Posterior cingulate gyrus (tissue), 11 donors: ENCODE data around the gene ARHGAP42.
"Not testable (repeated sequence)": the region's sequence is repeated elsewhere in the genome, so short reads cannot be mapped to it uniquely, and the experiment has no call there.

Experiments used
- DNase-seq, 10 donors: peaks; one replicate each; pipeline versions ENCODE4 v3.0.0 to v3.0.0-alpha.2; 2020 to 2021; ENCODE audit warnings: mixed read lengths in 3 of 10
- intact Hi-C: fragments of 100-400 bp; cut with DNase I; formaldehyde crosslinking; loops from one replicate; pipeline ENCODE4 v1.15.1; 2023

ARHGAP42 gene

GRCh38 chr11:100895449-100895848, 208.4 kb downstream of the ARHGAP42 start:
- intact Hi-C loops: no loop called here
- DNase-seq: no peak

DNA sequence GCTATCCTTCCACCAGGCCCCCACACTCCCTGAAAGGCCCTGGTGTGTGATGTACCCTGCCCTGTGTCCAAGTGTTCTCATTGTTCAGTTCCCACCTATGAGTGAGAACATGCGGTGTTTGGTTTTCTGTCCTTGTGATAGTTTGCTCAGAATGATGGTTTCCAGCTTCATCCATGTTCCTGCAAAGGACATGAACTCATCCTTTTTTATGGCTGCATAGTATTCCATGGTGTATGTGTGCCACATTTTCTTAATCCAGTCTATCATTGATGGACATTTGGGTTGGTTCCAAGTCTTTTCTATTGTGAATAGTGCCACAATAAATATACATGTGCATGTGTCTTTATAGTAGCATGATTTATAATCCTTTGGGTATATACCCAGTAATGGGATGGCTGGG, 208.9 kb downstream of the ARHGAP42 start:
- DNase-seq, intact Hi-C loops: not testable (repeated sequence)

DNA sequence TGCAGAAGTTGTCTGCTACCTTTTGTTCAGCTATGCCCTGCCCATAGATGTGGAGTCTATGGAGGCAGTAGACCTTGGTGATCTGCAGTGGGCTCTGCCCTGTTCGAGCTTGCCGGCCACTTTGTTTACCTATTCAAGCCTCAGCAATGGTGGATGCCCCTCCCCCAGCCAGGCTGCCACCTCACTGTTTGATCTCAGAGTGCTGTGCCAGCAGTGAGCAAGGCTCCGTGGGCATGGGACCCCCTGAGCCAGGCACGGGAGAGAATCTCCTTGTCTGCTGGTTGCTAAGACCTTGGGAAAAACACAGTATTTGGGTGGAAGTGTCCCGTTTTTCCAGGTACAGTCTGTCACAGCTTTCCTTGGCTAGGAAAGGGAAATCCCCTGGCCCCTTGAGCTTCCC, 214.4 kb downstream of the ARHGAP42 start:
- intact Hi-C loops: not testable (repeated sequence)
- DNase-seq: peak in 2 of 10 donors; percentile 60 to 69

- intact Hi-C loops: no loop called here
- peak in 1 of 10 donors; percentile 48 for DNase-seq
Measured at GRCh38 chr11:100902454-100903141, 215.5 kb downstream of the ARHGAP42 start.

- intact Hi-C loops: no loop called here
- DNase-seq: no peak
Measured at GRCh38 chr11:100903284-100903683, 216.2 kb downstream of the ARHGAP42 start.

GRCh38 chr11:100905684-100906083, 218.6 kb downstream of the ARHGAP42 start:
- DNase-seq: peak in 2 of 10 donors; percentile 45 to 67
- intact Hi-C loops: no loop called here

- no peak for DNase-seq
- intact Hi-C loops: no loop called here
Measured at GRCh38 chr11:100908746-100909145, 221.7 kb downstream of the ARHGAP42 start.

DNA sequence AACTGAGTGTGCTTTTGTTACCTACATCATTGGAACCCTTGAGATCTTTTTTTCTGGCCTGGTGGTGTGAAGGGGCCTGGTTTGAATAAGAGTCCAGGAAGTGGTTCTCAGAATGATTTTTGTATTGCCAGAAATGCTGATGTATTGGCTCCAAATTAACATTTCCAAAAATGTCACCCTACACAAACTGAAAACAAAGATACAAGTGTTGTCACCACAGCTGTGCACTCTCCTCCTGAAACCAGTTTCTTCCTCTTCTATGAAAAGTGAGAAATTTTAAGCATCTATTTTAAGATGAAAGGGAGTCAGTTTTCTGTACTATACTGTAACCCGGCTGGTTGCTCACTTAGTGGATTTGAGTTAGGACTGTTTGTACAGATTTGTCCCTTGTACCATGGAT, 223.7 kb downstream of the ARHGAP42 start:
- intact Hi-C loops: no loop called here
- DNase-seq: no peak

DNA sequence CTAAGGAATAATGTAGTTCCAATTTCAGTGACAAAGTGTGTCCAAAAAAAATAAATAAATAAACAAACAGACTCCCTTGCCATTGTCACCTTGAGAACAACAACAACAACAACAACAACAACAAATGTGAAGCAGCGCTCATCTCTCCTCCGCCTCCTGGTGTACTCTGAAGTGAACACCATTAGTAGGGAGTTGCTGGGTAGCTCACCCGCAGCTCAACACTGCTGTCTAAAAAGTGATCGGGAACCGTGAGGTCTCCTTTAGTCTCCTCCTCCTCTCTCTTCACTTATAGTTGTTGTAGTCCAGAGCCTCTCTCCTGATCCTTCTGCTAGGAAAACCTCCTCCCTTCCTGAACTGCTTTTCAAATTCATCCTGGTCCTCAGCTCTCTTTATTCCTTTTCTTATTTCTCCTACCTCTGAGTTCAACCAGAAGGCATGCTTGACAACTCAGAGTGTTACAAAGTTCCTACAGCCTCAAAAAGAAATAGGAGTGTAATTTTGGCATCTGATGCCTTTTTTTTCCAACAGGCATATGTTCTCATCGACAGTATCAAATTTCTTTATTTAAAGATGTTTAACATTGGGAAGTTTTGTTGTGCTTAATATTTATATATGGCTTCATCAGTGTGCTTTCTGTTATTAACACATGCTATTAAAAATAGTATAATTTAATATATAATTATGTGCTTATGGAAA, 227.5 kb downstream of the ARHGAP42 start:
- intact Hi-C loops: no loop called here
- DNase-seq: no peak

DNA sequence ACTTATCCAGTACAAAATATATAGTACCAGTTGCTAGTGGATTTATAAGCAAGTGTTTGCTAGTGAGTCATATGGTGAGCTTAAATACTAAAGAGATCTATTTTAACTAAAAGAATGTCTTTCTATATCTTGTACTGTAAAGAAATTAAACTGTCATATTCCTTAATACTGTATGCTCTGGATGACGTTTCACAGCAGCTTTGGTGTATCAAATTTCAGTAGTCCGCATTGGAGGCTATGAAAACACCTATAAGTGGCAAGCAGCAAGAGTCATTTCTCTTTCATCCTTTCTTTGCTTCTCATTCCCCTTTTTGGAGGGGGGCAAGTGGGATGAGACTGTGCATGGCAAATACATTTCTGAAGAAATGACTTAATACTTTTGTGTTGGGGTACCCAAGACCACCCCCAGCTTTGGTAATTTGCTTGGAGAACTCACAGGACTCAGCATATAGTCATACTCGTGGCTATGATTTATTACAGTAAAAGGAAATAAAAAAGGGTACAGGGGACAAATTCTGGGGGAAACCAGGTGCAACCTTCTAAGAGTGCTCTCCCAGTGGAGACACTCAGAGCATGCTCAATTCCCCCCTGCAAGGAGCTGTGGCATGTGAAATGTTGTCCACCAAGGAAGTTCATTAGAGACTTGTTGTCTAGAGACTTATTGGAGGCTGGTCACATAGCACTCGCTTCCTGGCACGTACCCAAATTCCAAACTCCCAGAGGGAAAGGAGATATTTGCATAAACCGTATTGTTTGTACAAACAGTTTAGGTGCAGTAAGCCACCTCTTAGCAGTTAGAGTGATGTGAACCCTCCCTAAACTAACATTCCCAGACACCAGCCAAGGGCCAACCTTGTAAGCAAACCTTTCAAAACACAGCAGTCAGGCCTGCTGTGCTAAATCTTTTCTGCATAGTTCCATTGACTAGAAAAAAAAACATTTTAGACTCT, 231.7 kb downstream of the ARHGAP42 start:
- DNase-seq: peak in 1 of 10 donors; percentile 63
- intact Hi-C loops: no loop called here

GRCh38 chr11:100920593-100920992, 233.5 kb downstream of the ARHGAP42 start:
- DNase-seq: no peak
- intact Hi-C loops: no loop called here

GRCh38 chr11:100922121-100922520, 235.0 kb downstream of the ARHGAP42 start:
- DNase-seq: no peak
- intact Hi-C loops: no loop called here

GRCh38 chr11:100923555-100923954, 236.5 kb downstream of the ARHGAP42 start:
- DNase-seq: no peak
- intact Hi-C loops: no loop called here

DNA sequence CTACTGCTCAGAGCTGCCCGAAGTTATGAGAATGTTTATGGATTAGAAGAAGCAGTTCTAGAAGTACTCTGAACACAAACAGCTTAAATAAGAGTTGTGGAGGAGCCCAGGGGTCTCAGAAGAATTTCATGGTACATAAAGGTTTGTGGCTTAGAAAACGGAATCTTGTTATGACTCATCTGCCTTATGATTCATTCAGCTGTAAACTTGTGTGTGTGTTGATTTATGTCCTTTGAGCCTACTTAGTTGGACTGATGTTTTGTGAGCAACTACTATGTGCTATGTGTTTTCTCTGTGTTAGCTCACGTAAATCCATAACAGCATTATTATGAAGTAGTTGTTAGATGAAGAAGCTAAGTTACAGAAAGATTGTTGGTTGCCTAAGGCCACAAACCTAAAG, 238.8 kb downstream of the ARHGAP42 start:
- intact Hi-C loops: no loop called here
- DNase-seq: no peak

- intact Hi-C loops: no loop called here
- no peak for DNase-seq
Measured at GRCh38 chr11:100927579-100927978, 240.5 kb downstream of the ARHGAP42 start.

DNA sequence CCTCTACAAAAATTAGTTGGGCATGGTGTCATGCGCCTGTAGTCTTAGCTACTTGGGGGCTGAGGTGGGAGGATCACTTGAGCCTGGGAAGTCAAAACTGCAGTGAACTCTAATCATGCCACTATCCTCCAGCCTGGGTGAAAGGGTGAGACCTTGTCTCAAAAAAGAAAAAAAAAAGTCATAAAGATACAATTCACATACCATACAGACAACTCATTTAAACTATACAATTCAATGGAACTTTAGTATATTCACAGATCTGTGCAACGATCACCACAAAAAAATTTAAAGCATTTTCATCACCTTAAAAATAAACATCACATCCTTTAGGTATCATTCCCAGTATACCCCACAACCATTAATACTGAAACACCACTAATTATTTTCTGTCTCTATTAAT, 241.3 kb downstream of the ARHGAP42 start:
- intact Hi-C loops: no loop called here
- no peak for DNase-seq

GRCh38 chr11:100929377-100929776, 242.3 kb downstream of the ARHGAP42 start:
- no peak for DNase-seq
- intact Hi-C loops: no loop called here

DNA sequence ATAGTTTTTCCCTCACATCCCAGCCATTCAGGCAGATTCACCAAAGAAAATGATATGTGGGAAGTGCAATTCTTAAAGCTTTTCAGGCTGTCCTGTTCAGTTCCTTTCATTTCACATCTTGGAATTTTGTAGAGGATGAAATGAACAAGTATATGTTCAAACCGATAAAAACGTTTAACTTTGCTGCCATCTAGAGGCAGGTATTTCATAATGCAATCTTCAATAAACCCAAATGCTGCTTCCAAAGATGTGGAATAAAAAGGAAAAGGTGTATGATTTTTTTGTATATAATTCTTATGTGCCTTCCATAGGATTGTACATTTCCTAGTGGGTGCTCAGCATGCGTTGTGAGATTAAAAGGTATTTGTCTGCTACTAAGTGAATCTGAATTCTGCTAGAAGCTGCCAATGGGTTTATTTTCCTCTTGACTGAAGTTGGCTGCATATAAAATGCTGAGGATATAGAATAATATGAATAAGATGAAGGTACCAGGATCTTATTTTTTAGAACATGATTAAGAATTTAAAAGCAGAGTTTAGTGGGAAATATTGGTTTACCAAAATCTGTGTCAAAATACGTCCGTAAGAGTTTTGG, 243.2 kb downstream of the ARHGAP42 start:
- intact Hi-C loops: loop anchor here (1.0 to 5.0 kb wide), 2 partner anchors 248 to 354 kb away; no protein-coding TSS in a partner anchor

DNA sequence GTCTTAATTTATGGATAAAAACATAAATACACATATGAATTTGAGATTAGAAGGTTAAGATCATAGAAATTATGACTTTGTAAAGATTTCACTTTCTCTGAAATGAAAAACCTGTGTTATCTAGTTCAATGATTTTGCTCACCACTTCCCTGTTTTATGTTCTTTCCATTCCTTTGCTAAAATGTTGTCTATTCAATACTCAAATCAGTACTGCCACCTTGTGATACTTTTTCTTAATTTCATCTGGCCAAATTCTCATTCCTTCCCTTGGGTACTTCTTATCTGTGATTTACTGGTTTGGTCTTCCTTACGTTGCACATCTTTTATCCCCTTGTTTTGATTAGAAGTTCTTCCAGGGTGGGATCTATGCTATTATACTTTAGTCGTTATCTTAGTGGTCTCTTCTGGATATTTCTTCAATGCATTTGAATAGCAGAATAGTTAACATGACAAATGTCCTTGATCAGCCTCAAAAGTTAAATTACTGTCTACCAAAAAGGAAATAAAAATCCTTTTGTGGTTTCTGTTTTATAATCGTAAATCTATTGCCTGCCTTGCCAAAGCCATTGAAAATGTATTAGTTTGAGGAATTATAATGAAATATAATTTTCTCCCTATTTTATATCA, 245.5 kb downstream of the ARHGAP42 start:
- intact Hi-C loops: loop anchor here (5.0 kb wide), 1 partner anchor 250 kb away; no protein-coding TSS in a partner anchor
- no peak for DNase-seq

More for the DNA sequence above, 243.2 kb downstream of the ARHGAP42 start:
- no peak for DNase-seq

- intact Hi-C loops: no loop called here
- no peak for DNase-seq
Measured at GRCh38 chr11:100936781-100937180, 249.7 kb downstream of the ARHGAP42 start.
